ENCODE results near the gene CD34.
"Not testable (repeated sequence)": the region's sequence is repeated elsewhere in the genome, so short reads cannot be mapped to it uniquely, and the experiment has no call there.

The CD34 gene

GRCh38 chr1:207896547-207896946 is 14.4 kb downstream of the CD34 start:
- no peak for DNase-seq

GRCh38 chr1:207894704-207895103 is 16.2 kb downstream of the CD34 start:
- no peak for DNase-seq

GRCh38 chr1:207893737-207894582 is 17.0 kb downstream of the CD34 start:
- no peak for DNase-seq

- DNase-seq: peak; percentile 17
Measured at GRCh38 chr1:207892764-207893163, 18.2 kb downstream of the CD34 start.

GRCh38 chr1:207891148-207891547 is 19.8 kb downstream of the CD34 start:
- no peak for DNase-seq

- no peak for DNase-seq
Measured at GRCh38 chr1:207890136-207890738, 20.7 kb downstream of the CD34 start.

GRCh38 chr1:207888652-207889051 is 22.3 kb downstream of the CD34 start:
- DNase-seq: no peak

- no peak for DNase-seq
Measured at GRCh38 chr1:207887542-207888201, 23.3 kb downstream of the CD34 start.

- DNase-seq: no peak
Measured at GRCh38 chr1:207886227-207886626, 24.7 kb downstream of the CD34 start.

GRCh38 chr1:207885129-207886032 is 25.5 kb downstream of the CD34 start:
- peak; percentile 77 for DNase-seq

- no peak for DNase-seq
Measured at GRCh38 chr1:207884266-207885029, 26.5 kb downstream of the CD34 start.

- no peak for DNase-seq
Measured at GRCh38 chr1:207883660-207884250, 27.2 kb downstream of the CD34 start.

GRCh38 chr1:207883104-207883651 is 27.7 kb downstream of the CD34 start:
- DNase-seq: no peak

GRCh38 chr1:207882692-207883091 is 28.2 kb downstream of the CD34 start:
- DNase-seq: no peak

GRCh38 chr1:207878939-207879338 is 32.0 kb downstream of the CD34 start:
- DNase-seq: no peak

- not testable (repeated sequence) for DNase-seq
Measured at GRCh38 chr1:207877914-207878313, 33.0 kb downstream of the CD34 start.

GRCh38 chr1:207876131-207876530 is 34.8 kb downstream of the CD34 start:
- DNase-seq: no peak

GRCh38 chr1:207875532-207875931 is 35.4 kb downstream of the CD34 start:
- DNase-seq: no peak

GRCh38 chr1:207873055-207873890 is 37.7 kb downstream of the CD34 start:
- DNase-seq: no peak

- no peak for DNase-seq
Measured at GRCh38 chr1:207872621-207873020, 38.3 kb downstream of the CD34 start.
